T-helper 2 cell treated with Interferon-gamma antibody and Interleukin-4, amounts not matched to agents 100 ng/mL and 5 ng/mL, for 36 hours (primary cell): Measurements from ENCODE around the gene CHMP5. TPM values are rescaled to one million over a fixed set of nuclear protein-coding genes. Genes with fewer than 3 reads are reported as not detected.

Experiments
- intact Hi-C: fragments of 100-400 bp; cut with micrococcal nuclease; formaldehyde crosslinking; loops from one replicate; pipeline ENCODE4 v1.15.1; 2023
- total RNA-seq: library from RNA; stranded (reverse); gene quantifications from 2 replicates; pipeline ENCODE4 v1.2.3, GENCODE V29; 2022

Gene CHMP5
- total RNA-seq, 1 donor from 2014 or later, result 48.4 TPM

DNA sequence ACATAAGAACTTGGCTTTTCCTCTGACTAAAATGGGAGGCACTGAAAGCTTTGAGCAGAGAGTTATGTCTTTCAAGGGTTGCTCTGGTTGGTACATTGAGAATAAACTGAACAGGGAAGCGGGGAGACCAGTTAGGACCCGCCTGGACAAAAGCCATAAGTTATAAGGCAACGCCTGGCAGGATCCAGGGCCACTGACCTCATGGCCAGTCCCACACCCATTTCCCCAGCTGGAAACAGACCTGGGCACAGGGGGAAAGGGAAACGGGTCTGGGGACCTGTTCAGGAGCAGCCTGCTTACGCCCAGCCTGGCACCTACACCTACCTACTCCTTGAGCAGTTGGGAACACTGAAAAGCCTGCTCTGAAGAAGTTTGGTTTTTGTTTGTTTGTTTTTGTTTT lies 23.6 kb upstream of the CHMP5 start:
- intact Hi-C loops, result no loop called here

DNA sequence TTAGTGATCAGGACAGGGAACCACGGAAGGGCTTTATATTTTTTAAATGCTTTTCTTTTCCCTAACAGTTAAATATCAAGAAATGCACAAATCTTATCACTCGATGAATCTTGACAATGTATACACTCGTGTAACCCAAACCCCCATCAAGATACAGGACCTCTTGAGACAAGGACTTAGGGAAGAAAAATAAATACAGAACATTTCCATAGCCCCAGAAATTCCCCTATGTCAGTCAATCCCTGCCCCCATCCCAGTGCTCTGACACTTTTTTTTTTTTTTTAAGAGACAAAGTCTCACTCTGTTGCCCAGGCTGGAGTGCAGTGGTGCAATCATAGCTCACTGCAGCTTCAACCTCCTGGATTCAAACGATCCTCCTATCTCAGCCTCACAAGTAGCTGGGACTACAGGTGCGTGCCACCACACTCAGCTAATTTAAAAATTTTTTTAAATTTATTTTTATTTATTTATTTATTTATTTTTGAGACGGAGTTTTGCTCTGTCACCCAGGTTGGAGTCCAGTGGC lies 22.2 kb upstream of the CHMP5 start:
- intact Hi-C loops, result no loop called here

DNA sequence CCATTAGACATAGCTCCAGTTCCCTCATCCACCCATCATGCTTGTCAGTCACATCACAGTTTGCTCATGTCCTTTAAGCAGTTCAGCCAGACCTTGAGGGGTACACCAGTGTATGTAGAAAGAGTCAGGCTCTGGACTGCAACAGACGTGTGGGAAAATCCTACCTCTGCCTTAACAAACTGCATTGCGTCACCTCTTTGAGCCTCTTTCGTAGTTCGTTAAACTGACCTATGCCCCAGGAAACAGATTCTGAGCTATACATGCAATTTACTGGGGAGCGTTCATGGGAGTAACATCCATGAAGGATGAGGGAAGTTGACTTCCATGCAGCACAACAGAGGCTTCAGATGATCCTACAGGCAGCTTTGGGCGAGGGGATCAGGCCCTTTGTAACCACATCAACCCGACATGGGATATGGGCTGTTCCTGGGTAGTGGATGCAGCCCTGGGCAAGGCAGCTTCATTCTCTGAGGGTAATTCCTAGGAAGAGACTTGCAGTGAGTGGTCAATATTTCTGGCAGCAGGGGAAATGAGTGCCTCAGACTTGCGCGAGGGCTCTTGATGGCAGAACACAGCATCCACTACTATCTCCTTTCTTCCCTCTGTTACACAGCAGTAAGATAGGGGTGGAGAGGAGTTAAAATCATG lies 20.6 kb upstream of the CHMP5 start:
- intact Hi-C loops, result no loop called here

DNA sequence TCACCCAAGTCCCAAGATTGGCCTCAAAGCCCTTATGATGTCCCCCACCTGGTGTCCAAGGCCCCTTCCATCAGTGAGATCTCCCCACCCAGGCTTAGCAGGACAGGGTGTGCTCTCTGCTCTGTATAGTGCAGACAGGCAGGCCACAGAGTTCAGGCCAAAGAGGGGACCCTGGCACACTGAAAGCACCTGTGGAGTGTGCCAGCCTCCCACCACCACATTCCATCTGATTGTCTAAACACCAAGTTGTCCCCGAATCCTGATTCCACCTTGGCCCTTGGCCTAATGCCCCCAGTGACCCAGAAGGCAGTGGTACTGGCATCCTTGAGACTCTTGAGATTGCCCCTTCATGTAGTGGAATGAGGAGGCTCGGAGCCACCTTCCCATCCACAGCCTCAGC lies 19.5 kb upstream of the CHMP5 start:
- intact Hi-C loops, result no loop called here

DNA sequence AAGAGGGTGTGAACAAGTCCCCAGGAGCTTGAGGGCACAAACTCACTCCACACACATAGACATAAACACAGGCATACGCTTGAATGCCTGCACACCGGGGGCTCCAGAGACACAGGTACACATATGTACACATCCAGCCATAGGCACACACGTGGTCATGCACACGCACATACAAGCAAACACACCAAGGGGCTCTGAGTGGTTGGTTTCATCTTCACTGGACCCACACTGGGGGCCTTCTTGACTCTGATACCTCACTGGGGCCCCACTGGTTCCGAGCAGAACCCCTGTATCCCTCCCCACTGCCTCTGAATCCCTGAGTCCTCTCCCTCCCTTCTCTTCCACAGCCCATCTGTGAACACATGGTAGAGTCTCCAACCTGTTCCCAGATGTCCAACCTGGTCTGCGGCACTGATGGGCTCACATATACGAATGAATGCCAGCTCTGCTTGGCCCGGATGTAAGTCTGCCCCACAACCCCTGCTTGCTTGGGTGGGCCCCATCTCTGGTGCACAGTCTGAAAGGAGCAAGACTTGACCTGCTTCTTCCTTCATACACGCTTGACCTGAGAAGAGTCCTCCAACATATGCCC lies 18.5 kb upstream of the CHMP5 start:
- intact Hi-C loops, result no loop called here

DNA sequence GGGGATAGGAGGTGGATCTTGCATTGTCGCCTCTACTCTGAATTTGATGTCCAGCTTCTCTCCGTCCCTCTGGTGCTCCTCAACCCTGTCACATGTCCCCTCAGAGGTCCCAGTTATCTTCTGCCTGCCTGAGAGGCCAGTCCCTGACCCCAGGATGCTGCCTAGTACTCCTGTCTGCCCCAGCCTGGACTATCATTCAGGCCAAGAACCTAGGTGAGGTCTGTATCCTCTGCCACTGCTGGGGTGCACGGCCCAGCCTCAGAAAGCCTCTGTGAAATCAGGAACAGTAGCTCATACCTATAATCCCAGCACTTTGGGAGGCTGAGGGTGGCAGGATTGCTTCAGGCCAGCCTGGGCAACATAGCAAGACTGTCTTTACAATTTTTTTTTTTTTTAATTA lies 16.2 kb upstream of the CHMP5 start:
- intact Hi-C loops, result no loop called here

DNA sequence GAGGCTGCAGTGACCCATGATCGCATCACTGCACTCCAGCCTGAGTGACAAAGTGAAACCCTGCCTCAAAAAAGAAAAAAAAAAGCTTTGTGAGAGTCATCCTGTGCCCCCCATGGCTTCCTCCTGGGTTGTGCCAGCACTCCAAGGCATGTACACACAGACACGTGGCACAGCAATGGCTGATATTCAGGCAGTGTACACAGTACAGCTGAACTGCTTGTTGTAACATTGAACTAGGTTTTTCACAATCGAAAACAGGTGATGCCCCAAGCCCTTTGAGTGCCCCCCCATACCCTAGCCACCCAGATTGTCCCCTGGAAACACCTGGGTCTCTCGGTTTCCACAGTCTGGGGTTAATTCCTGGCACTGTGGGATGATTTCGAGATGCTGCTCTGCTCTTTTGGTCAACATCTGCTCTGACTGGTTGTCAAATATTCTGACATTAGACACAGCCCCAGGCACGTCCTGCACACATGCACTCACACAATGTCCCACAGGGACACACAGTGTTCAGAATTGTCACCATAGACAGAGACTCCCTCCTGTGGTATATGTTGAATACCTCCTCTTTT lies 15.7 kb upstream of the CHMP5 start:
- intact Hi-C loops, result no loop called here

DNA sequence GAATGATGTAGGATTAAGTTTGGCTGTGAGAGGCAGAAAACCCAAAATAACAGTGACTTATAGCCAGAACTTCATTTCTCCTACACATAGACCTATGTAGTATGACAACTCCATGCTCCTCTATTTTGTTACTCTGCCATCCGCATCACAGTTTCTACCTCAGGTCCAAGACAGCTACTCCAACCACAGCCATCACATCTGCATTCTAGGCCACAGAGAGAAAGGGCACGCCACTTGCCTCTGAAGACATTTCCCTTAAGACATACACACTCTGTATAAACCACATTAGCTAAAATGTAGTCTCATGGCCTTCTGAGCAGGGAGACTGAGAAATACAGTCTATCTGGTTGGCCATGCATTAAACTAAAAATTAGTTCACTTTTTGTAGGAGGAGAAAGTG lies 14.9 kb upstream of the CHMP5 start:
- intact Hi-C loops, result no loop called here

DNA sequence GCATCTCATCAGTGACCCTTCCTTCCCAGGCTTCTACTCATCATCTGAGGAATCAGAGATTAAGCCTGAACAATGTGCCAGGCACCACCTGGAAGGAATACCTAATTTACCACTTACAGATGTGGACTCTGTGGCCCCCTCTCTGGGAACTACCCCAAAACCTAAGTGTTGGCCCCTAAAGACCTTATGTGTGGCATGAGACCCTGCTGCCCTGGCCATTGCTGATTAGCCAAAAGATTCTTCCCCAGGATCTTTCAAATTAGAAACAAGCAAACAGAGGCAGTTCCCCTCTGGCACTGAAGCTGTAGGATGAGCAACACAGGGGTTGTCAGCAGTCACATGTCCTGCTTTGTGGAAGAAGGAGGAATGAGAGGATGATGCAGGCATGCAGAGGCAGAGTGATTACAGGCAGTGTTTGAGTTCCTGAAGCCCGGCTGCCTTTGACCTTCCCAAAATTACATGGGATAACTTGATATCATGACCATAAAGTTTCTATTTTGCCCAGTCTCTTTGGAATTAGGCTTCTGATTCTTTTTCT lies 14.3 kb upstream of the CHMP5 start:
- intact Hi-C loops, result no loop called here

DNA sequence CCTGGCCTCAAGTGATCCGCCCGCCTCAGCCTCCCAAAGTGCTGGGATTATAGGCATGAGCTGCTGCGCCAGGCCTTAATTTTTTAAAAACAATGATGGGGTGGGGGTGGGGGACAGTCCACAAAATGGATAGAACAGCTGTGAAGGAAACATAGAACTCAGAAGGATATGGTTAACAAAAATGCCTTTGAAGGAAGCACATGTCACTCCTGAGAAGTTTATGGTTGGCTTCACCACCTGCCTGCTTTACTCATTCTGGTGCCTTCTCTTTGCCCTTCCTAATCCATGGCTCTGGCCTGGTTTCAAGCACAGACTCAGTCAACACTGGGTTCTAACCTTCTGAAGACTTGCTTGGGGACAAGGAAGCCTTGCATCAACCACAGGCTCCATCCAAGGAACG lies 10.6 kb upstream of the CHMP5 start:
- intact Hi-C loops, result no loop called here

DNA sequence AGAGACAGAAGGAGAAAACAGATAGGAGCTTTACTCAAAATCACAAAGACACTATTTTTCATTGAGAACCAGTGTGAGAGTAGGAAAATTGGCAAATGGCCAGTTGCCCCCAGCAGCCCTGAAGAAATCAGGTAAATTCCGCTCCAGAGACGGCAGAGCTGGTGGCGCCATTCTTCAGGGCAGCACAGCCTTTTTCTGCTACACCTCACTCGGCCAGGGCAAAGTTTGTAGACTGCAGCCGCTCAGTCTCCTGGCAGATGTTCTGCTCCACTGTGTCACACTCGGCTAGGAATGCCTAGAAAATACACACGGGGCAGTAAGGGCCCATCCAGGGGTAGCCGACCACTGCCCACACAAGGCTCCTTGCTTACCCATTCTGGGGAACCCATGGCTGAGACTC lies 9.8 kb upstream of the CHMP5 start:
- intact Hi-C loops, result no loop called here

DNA sequence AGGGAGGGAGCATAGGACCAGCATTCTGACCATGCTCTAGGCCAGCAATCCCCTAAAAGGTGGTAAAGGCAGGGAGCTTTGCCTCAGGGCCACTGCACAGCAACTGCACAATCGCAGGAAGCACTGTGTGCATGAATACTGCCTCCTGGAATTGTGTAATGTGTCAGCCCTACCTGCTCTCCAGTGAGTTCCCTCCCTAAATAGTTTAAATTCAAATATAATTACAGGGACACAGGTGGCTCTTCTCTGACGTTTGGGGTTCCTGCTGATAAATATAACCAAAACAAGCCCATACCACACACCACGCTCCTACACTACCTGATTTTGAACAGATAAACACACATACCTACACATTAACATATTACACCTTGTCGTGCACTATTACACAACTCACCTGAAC lies 9.4 kb upstream of the CHMP5 start:
- intact Hi-C loops, result no loop called here

DNA sequence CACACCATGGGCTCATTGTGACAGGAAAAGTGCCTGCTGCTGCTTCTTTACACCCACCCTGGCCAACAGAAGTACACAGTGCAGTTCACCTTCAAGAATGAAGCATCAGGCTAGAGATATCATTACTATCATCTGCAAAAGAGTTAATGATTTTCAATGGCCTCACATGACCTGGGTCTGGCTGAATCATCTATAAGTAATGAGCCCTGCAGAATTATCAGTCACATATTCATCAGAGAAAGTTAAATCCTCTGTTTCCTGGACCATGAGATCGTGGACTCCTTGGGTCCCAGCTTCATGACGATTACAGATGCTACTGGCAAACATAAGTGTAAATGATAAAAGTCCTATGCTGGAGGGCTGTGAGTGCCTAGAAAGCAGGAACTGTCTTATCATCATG lies 8.6 kb upstream of the CHMP5 start:
- intact Hi-C loops, result no loop called here

DNA sequence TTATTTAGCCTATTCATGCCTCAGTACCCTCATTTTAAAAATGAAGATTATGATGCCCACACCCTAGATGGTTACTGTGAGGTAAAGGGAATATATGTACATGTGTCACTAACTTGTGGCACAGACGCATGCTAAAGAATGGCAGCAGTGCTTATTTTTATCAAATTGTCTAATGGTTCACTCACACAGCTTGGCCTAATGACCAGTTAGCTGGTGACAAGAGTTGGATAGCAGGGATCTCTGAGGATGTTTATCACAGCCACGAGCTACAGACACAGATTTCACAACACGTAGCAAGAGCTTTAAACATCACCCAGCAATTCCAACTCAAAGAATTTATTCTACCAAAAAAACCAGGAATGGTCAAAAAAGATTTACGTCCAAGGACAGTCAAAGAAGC lies 7.6 kb upstream of the CHMP5 start:
- intact Hi-C loops, result no loop called here

DNA sequence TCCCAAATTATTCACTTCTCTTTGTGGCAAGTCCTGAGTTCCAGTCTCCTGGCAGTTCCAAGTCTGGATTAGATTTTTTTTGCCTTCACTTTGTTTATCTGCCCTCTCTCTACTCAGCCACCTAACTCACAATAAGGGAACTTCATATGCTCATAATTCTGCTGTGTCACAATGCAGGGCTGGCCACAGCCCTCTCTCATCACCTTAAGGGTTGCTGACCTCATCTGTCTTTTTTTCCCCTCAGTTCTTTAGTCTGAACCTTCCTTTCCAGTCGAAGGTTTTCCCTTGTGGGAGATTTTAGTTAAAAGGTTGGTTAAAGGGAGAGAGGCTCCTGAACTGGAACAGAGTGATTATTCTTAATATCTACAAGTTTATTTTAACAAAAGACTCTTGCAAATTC lies 4.5 kb upstream of the CHMP5 start:
- intact Hi-C loops, result loop anchor here (10.0 kb wide), 1 partner anchor 184 kb away; the partner anchor contains the start of gene AQP3

DNA sequence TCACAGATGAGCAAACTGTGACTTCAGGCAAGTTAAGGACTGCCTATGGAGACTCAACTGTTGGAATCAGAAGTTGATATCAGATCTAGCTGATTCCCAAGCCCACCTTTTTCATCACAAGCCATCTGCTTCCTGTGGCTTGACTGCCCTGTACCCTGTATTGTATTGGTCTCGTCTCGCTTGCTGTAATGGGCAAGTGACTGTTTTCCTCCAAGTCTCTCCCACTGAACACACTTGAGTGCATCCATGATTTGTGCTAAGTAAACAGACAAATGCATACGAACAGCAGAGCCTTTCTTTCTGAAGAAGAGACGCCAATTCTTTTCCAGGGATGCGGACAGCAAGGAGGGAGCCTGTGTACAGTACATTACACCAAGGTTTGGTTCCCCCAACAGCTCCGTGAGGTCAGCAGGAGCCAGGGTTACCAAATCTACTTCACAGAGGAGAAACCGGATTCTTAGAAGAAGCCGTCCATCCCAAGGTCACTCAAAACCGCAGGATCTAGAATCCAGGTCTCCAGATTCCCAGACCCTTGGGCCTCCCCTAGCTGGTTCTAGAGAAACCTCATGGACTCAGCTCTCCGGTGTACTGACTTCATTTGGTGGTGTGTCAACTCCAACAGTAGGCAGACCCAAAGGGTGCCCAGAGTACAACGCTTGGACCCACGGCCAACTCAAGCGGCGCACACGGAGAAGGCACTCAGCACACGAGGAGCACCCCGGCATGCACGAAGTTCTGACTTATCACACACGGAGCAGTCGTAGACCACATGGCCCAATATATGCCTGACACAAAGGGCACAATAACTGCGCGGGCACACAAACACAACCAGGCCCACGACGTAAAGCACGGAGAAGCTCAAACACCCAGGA lies 1.5 kb upstream of the CHMP5 start:
- intact Hi-C loops, result loop anchor here (1.0 to 10.0 kb wide), 8 partner anchors 27 to 262 kb away; partner anchors contain the start of genes APTX, AQP3, B4GALT1 and DNAJA1

DNA sequence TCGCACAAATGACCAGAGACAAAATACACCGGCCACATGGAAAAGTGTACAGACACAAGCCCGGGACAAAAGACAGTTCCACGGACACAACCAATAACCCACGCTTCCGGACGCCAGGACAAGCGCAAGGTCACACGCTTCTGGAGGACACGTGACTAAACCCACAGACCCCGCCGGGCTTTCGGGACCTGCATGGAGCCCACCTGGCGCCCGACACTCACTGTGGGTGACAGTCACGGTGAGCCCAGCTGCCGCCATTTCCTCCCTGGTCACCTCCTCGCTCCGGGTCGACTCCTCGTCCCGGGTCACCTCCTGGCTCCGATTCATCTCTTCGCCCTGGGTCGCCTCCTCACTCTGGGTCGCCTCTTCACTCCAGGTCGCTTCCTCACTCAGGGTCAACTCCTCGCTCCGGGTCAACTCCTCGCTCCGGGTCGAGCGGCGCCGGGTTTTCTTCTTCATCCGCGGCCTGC lies 811 bp upstream of the CHMP5 start:
- intact Hi-C loops, result loop anchor here (1.0 to 10.0 kb wide), 8 partner anchors 26 to 263 kb away; partner anchors contain the start of genes APTX, AQP3, B4GALT1 and DNAJA1

DNA sequence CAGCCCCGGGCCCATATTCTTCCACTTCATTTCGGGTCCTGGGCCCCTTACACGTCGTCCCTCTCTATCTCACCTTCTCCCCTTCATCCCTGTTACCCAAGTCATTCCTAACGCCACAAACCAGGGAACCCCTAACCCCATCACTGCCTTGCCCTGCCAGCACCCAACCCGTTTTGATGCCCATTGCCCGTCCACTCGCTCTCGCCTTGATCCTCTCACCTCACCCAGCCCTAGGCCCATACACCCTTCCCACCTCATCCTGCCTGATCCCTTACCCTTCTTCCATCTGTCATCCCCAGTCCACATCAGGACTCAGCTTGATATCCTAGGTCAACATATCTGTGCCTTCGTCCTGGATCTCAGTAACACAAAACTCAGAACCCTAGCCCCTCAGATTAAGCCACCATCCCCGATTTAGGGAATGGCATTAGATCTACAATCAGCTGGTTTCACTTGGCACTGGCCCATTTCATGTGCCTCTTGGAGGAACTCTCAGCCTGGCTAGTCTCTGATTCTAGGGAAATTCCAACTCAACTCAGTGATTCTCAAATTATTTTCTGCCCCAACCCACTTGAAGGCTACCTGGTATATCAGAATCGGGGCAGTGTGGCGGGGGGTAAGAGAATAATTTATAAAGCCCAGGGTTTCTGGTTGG lies 489 bp downstream of the CHMP5 start:
- intact Hi-C loops, result loop anchor here (2.0 to 10.0 kb wide), 2 partner anchors 179 to 189 kb away; partner anchors contain the start of genes AQP3 and SMU1

DNA sequence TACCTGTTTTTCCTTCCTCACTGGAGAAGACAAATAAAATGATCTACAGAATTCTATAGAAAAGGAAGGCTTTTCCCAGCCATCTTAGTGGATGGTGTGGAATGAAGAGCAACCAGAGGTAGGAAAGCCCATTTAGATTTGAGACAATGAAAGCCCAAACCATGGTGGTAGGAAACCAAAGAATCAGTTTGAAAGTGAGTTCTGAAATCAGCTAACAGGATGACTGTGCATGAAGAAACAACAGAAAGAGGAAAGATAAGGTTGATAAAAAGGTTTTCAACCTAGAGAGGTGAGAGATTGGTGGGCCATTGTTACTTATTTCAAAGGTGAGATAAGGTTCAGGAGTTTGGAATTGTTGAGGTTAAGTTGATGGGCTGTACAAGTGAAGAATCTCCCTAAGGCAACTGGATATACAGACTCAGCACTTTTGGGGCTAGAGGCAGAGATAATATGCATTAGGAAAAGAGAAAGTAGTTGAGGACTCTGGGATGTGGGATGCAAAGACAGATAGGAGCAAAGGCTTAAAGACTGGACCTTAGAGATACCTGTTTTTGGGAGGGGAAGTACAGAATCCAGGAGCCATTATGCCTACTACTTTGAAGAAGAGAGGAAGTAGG lies 2.4 kb downstream of the CHMP5 start:
- intact Hi-C loops, result loop anchor here (10.0 kb wide), 1 partner anchor 178 kb away; the partner anchor contains the start of gene AQP3

DNA sequence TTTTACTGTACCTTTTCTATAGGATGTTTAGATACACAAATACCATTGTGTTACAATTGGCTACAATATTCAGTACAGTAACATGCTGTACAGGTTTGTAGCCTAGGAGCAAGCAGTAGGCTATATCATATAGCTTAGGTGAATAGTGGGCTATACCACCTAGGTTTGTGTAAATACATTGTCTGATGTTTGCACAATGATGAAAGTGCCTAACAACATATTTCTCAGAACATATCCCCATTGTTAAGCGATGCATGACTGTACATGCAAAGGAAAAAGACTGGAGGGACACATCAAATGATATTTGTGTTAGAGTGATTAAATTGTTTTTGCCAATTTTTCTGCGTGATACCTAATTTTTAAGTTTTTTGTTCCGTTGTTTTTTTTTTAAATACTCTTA lies 5.3 kb downstream of the CHMP5 start:
- intact Hi-C loops, result no loop called here
